Left ventricle myocardium inferior (tissue), 1 donor: ENCODE measurements around the gene RAD17. TPM values are rescaled to one million over a fixed set of nuclear protein-coding genes. Genes with fewer than 3 reads are reported as not detected.

Source experiments
- DNase-seq: peaks from one replicate; pipeline ENCODE4 v3.0.0-alpha.2; 2020
- H3K27ac ChIP-seq: fragments of 200-600 bp; replicated peaks from 2 replicates; pipeline ENCODE4 v1.8.0; 2021
- H3K27me3 ChIP-seq: fragments of 200-600 bp; 2 replicates; pipeline ENCODE4 v1.8.0; 2021; ENCODE audit warnings: low read depth
- H3K36me3 ChIP-seq: fragments of 200-600 bp; 2 replicates; pipeline ENCODE4 v1.8.0; 2021
- H3K4me1 ChIP-seq: fragments of 200-600 bp; 2 replicates; pipeline ENCODE4 v1.8.0; 2021
- H3K4me3 ChIP-seq: fragments of 200-600 bp; 2 replicates; pipeline ENCODE4 v1.8.0; 2021; ENCODE audit warnings: mild to moderate bottlenecking, moderate library complexity
- H3K9me3 ChIP-seq: fragments of 200-600 bp; replicated peaks from 2 replicates; pipeline ENCODE4 v1.8.0; 2021
- intact Hi-C: fragments of 100-400 bp; cut with micrococcal nuclease; formaldehyde crosslinking; loops from one replicate; pipeline ENCODE4 v1.11.0; 2022
- total RNA-seq: library from RNA; stranded (reverse); fragmentation: NEBNext Ultra II Directional; extraction: Animal tissue kit (Norgen Biotek cat#: 25700); gene quantifications from one replicate; pipeline ENCODE4 v1.2.1, GENCODE V29; 2021
- TF ChIP-seq, protein P1 (sequence below): fragments of 200-600 bp; IDR thresholded peaks from 2 replicates; pipeline ENCODE4 v1.8.0; 2021; ENCODE audit warnings: antibody characterized with exemption, mild to moderate bottlenecking, borderline replicate concordance
- donor health status: DM: no; HTN: yes; CAD: no; lungs with severe emphysema.

The RAD17 gene
- total RNA-seq, 1 donor from 2014 or later: 19.4 TPM

DNA sequence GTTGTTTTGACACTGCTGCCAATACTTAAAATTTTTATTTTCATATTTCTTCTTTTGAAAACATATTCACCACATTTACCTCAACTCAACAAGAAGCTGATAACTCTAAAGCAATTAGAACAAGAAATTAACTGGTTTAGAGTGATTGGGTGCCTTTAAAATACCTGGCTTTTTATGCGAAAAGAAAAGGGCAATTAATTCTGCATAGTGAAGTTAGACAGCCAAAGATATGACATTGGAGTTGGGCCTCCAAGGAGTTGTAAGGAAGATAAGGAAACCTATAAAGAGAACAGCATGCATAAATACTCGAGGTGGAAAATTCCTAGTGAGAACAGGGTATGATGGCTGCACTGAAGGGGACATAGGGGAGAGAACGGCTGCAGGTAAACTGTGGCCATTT is 9.9 kb upstream of the RAD17 start:
- H3K27ac ChIP-seq: no peak overlapping the region
- peaks cover 26% of the 10 kb centered on the region for H3K36me3 ChIP-seq
- peaks cover 14% of the 10 kb centered on the region for H3K4me1 ChIP-seq
- no peaks in the 10 kb centered on the region for H3K9me3 ChIP-seq
- no peak for DNase-seq
- intact Hi-C loops: no loop called here
- TF ChIP-seq, protein P1, sequence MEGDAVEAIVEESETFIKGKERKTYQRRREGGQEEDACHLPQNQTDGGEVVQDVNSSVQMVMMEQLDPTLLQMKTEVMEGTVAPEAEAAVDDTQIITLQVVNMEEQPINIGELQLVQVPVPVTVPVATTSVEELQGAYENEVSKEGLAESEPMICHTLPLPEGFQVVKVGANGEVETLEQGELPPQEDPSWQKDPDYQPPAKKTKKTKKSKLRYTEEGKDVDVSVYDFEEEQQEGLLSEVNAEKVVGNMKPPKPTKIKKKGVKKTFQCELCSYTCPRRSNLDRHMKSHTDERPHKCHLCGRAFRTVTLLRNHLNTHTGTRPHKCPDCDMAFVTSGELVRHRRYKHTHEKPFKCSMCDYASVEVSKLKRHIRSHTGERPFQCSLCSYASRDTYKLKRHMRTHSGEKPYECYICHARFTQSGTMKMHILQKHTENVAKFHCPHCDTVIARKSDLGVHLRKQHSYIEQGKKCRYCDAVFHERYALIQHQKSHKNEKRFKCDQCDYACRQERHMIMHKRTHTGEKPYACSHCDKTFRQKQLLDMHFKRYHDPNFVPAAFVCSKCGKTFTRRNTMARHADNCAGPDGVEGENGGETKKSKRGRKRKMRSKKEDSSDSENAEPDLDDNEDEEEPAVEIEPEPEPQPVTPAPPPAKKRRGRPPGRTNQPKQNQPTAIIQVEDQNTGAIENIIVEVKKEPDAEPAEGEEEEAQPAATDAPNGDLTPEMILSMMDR: no peak
- H3K27me3 ChIP-seq: no peaks in the 10 kb centered on the region
- H3K4me3 ChIP-seq: no peak overlapping the region

DNA sequence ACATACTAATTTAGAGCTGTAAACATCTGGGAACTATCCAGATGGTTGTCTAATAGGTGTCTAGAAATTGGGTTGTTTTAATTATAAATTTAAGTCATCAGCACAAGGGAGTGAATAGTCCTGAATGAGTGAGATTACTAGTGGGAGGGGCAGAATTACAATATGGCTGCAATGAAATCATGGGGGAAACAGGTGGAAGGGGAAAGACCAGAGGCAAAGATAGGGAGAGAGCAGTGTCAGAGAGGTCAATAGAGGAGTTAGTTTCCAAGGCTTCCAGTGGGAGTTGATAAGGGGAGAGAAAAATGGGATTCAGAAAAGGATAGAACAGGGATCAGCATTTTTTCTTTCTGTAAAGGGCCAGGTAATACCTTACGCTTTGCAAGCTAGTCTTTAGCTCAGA is 9.2 kb upstream of the RAD17 start:
- Histone ChIP-seq H3K9me3 (no peaks in the 10 kb centered on the region), H3K36me3 (peaks cover 25% of the 10 kb centered on the region), H3K27ac (no peak overlapping the region), H3K4me1 (peaks cover 20% of the 10 kb centered on the region), H3K4me3 (no peak overlapping the region), H3K27me3 (no peaks in the 10 kb centered on the region)
- intact Hi-C loops: no loop called here
- DNase-seq: no peak
- TF ChIP-seq, protein P1: no peak

DNA sequence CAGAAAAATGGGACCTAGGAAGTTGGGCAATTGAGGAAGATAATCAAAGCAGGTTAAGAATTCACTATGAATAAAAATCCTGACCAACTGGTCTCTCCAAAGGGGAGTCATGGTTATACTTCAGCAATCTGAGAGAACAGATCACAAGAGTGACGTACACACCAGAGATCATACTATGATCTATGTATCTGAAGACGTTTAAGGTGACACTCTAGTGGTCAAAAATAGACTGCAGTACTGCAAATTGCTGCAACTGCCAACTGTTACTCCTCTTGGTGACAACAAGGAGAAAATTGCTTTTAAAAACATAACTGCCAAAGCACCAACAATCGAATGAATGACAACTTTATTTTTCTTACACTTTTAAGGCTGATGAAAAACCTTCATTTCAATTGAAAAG is 5.2 kb upstream of the RAD17 start:
- H3K27ac ChIP-seq: no peak overlapping the region
- TF ChIP-seq, protein P1: peak; percentile 45
- H3K36me3 ChIP-seq: peaks cover 39% of the 10 kb centered on the region
- intact Hi-C loops: no loop called here
- H3K4me3 ChIP-seq: no peak overlapping the region
- peaks cover 43% of the 10 kb centered on the region for H3K4me1 ChIP-seq
- no peaks in the 10 kb centered on the region for H3K9me3 ChIP-seq
- no peaks in the 10 kb centered on the region for H3K27me3 ChIP-seq
- DNase-seq: no peak

DNA sequence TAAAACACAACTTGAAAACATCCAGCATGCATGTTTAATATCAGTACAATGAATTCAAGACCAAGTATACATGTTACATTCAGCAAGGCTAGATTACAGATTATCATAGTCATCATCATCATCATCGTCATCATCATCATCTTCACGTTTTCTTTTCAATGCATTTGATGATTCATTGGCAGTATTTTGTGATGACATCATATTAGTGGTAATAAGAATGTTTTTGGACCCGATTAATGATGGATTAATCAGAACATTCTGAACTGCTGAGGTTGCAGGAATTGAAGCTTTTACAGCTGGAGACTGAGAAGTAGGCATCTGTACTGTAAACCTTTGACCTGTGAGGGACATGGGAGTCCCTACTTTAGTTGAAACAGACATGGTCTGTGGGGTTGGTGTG is 4.8 kb upstream of the RAD17 start:
- Histone ChIP-seq H3K36me3 (peaks cover 39% of the 10 kb centered on the region), H3K4me3 (no peak overlapping the region), H3K27ac (no peak overlapping the region), H3K4me1 (peaks cover 43% of the 10 kb centered on the region), H3K27me3 (no peaks in the 10 kb centered on the region), H3K9me3 (no peaks in the 10 kb centered on the region)
- TF ChIP-seq, protein P1: no peak
- DNase-seq: no peak
- intact Hi-C loops: no loop called here

DNA sequence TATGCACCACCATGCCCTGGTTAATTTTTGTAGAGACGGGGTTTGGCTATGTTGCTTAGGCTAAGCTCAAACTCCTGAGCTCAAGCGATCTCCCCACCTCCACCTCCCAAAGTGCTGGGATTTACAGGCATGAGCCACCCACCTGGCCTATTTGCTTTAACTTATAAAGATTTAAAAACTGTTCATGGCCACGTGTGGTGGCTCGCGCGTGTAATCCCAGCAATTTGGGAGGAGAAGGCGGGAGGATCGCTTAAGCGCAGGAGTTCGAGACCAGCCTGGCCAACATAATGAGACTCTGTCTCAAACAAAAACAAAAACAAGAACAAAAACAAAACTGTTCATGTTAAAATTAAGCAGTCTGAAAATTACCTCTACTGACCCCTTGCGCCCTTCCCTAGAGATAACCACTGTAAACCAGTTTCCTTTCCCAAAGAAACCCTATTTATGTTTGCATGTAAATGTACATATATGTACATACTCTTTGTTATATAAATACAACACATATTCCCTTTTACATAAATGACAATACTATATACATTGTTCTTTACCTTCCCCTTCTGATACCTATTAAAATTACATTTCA is 1.8 kb upstream of the RAD17 start:
- peaks cover 34% of the 10 kb centered on the region for H3K36me3 ChIP-seq
- TF ChIP-seq, protein P1: no peak
- no peaks in the 10 kb centered on the region for H3K9me3 ChIP-seq
- intact Hi-C loops: no loop called here
- H3K27ac ChIP-seq: no peak overlapping the region
- DNase-seq: no peak
- peaks cover 59% of the 10 kb centered on the region for H3K4me1 ChIP-seq
- H3K4me3 ChIP-seq: peak overlapping the region; percentile 89
- no peaks in the 10 kb centered on the region for H3K27me3 ChIP-seq
